ENCODE data around the gene TRIML2.

DNA sequence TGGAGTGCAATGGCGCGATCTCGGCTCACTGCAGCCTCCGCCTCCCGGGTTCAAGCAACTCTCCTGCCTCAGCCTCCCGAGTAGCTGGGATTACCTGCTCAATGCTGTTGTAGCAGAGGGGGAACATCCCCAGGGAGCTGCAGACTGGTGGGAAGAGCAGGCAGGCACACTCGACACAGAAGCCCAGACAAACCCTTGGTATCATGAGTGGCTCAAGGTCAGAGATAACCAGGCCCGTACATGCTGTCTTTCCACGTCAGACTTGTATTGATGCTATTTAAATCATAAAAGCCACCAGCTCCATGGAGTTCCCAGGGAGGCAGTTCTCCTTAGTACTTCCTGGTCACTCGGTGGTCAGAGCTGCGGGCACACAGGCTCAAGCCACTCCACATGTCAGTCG is 33.2 kb downstream of the TRIML2 start:
- TF ChIP-seq, protein P1, sequence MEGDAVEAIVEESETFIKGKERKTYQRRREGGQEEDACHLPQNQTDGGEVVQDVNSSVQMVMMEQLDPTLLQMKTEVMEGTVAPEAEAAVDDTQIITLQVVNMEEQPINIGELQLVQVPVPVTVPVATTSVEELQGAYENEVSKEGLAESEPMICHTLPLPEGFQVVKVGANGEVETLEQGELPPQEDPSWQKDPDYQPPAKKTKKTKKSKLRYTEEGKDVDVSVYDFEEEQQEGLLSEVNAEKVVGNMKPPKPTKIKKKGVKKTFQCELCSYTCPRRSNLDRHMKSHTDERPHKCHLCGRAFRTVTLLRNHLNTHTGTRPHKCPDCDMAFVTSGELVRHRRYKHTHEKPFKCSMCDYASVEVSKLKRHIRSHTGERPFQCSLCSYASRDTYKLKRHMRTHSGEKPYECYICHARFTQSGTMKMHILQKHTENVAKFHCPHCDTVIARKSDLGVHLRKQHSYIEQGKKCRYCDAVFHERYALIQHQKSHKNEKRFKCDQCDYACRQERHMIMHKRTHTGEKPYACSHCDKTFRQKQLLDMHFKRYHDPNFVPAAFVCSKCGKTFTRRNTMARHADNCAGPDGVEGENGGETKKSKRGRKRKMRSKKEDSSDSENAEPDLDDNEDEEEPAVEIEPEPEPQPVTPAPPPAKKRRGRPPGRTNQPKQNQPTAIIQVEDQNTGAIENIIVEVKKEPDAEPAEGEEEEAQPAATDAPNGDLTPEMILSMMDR (IDR thresholded peaks at IDR 0.05), result no peak
- TF ChIP-seq POLR2A (IDR thresholded peaks at IDR 0.05), result no peak
